Caco-2 (cell line): Measurements from ENCODE around the gene IFNA10. TPM values are rescaled to one million over a fixed set of nuclear protein-coding genes. Genes with fewer than 3 reads are reported as not detected.
"Not testable (repeated sequence)": the region's sequence is repeated elsewhere in the genome, so short reads cannot be mapped to it uniquely, and the experiment has no call there.

Source experiments
- BruUV-seq: library from RNA; stranded (reverse); fragments of 400-500 nt; replicated peaks from 2 replicates; lab custom pipeline; 2021; lab: Mats Ljungman, UMichigan
- CTCF ChIA-PET: fragments of 300-600 bp; sonication (Branson Sonifier 250); formaldehyde crosslinking; loops from one replicate; lab custom pipeline; 2022; ENCODE audit warnings: antibody characterized with exemption; lab: Charles Lee
- POLR2A ChIA-PET: fragments of 300-600 bp; sonication (Branson Sonifier 250); formaldehyde crosslinking; loops from one replicate; lab custom pipeline; 2022; ENCODE audit warnings: antibody characterized with exemption; lab: Charles Lee
- DNase-seq, 2 experiments: peaks; one replicate each; pipeline versions ENCODE4 v3.0.0 to v3.0.0-alpha.2; 2020 to 2022
- H3K27me3 ChIP-seq: replicated peaks from 2 replicates; pipeline ENCODE4 v1.6.0; 2011; ENCODE audit warnings: low read length; ENCODE audit not compliant: control insufficient read depth, insufficient read depth
- H3K36me3 ChIP-seq: 2 replicates; pipeline ENCODE4 v1.5.1; 2011; ENCODE audit warnings: low read length; ENCODE audit not compliant: control insufficient read depth, insufficient read depth
- H3K4me1 ChIP-seq: fragments of 250-450 bp; sonication (Bioruptor Pico); 2 replicates; pipeline ENCODE4 v1.5.1; 2020; ENCODE audit warnings: mild to moderate bottlenecking
- H3K4me3 ChIP-seq: 2 replicates; pipeline ENCODE4 v1.5.1; 2011; ENCODE audit warnings: low read depth, mild to moderate bottlenecking, control low read depth, low read length
- H3K9me3 ChIP-seq: fragments of 250-450 bp; sonication (Bioruptor Pico); 2 replicates; pipeline ENCODE4 v1.5.1; 2020; ENCODE audit warnings: mild to moderate bottlenecking, moderate library complexity
- H3K27ac Mint-ChIP-seq: one replicate; pipeline ENCODE4 v1.8.0; 2022; ENCODE audit warnings: mixed read lengths; ENCODE audit not compliant: unreplicated experiment
- H3K27me3 Mint-ChIP-seq: one replicate; pipeline ENCODE4 v1.8.0; 2022; ENCODE audit warnings: mixed read lengths; ENCODE audit not compliant: insufficient read depth, unreplicated experiment
- H3K36me3 Mint-ChIP-seq: one replicate; pipeline ENCODE4 v1.8.0; 2022; ENCODE audit warnings: mild to moderate bottlenecking, mixed read lengths; ENCODE audit not compliant: insufficient read depth, unreplicated experiment
- H3K4me1 Mint-ChIP-seq: one replicate; pipeline ENCODE4 v1.8.0; 2022; ENCODE audit warnings: low read depth, mixed read lengths; ENCODE audit not compliant: unreplicated experiment
- H3K4me3 Mint-ChIP-seq: one replicate; pipeline ENCODE4 v1.8.0; 2022; ENCODE audit warnings: mild to moderate bottlenecking, moderate library complexity, mixed read lengths; ENCODE audit not compliant: unreplicated experiment
- H3K9me3 Mint-ChIP-seq: one replicate; pipeline ENCODE4 v1.8.0; 2022; ENCODE audit warnings: mixed read lengths; ENCODE audit not compliant: unreplicated experiment
- CTCF ChIP-seq, 2 experiments: fragments of 200-600 bp in 1 of 2; IDR thresholded peaks; 1 replicate in 1 of 2; 2 replicates in 1 of 2; pipeline versions ENCODE4 v1.5.1 to v1.8.0; 2011 to 2022; ENCODE audit warnings: antibody characterized with exemption in 1 of 2, control low read depth in 1 of 2, inconsistent platforms in 1 of 2, low read depth in 1 of 2, low read length in 1 of 2, mild to moderate bottlenecking in 1 of 2, moderate library complexity in 1 of 2; ENCODE audit not compliant: insufficient read depth in 1 of 2, severe bottlenecking in 1 of 2, unreplicated experiment in 1 of 2
- intact Hi-C: fragments of 100-400 bp; cut with micrococcal nuclease; formaldehyde crosslinking; loops from one replicate; pipeline ENCODE4 v1.10.0; 2022; ENCODE audit not compliant: unreplicated experiment
- total RNA-seq: library from RNA; stranded (reverse); gene quantifications from 2 replicates; pipeline ENCODE4 v1.2.3, GENCODE V29; 2022

The IFNA10 gene
- total RNA-seq, 1 experiment from 2014 or later, result not detected

- H3K27ac Mint-ChIP-seq, H3K4me1 ChIP-seq, DNase-seq, H3K9me3 ChIP-seq, H3K9me3 Mint-ChIP-seq, POLR2A ChIA-PET, BruUV-seq, H3K36me3 Mint-ChIP-seq, H3K36me3 ChIP-seq, H3K4me3 ChIP-seq, H3K27me3 Mint-ChIP-seq, H3K27me3 ChIP-seq, H3K4me1 Mint-ChIP-seq, H3K4me3 Mint-ChIP-seq: not testable (repeated sequence)
- TF ChIP-seq CTCF (IDR thresholded peaks at IDR 0.05; ENCODE audit: insufficient read depth in 1 of 2, low read depth in 1 of 2, low read length in 1 of 2, severe bottlenecking in 1 of 2, unreplicated experiment in 1 of 2), result peak in 1 of 2 experiments; percentile 32
- intact Hi-C loops, result loop anchor here (10.0 kb wide), 1 partner anchor 241 kb away; no protein-coding TSS in a partner anchor
- CTCF ChIA-PET, result interaction anchor here (0.6 kb wide), 1 partner anchor 19 kb away, joined by 3 read pairs; no protein-coding TSS in a partner anchor
Measured at GRCh38 chr9:21213411-21214326, 6.7 kb upstream of the IFNA10 start.

- BruUV-seq, H3K27me3 ChIP-seq, H3K27me3 Mint-ChIP-seq, H3K4me3 ChIP-seq, H3K4me3 Mint-ChIP-seq, H3K36me3 Mint-ChIP-seq, POLR2A ChIA-PET, H3K36me3 ChIP-seq, DNase-seq, CTCF ChIA-PET, H3K9me3 Mint-ChIP-seq, H3K27ac Mint-ChIP-seq, H3K9me3 ChIP-seq, H3K4me1 Mint-ChIP-seq, H3K4me1 ChIP-seq: not testable (repeated sequence)
- intact Hi-C loops, result loop anchor here (10.0 kb wide), 1 partner anchor 243 kb away; no protein-coding TSS in a partner anchor
Measured at GRCh38 chr9:21212160-21212559, 5.2 kb upstream of the IFNA10 start.

GRCh38 chr9:21210782-21211181 lies 3.8 kb upstream of the IFNA10 start:
- H3K27ac Mint-ChIP-seq, H3K9me3 Mint-ChIP-seq, DNase-seq, CTCF ChIA-PET, H3K4me3 ChIP-seq, POLR2A ChIA-PET, H3K27me3 ChIP-seq, H3K4me1 Mint-ChIP-seq, H3K4me3 Mint-ChIP-seq, BruUV-seq, H3K9me3 ChIP-seq, H3K36me3 ChIP-seq, H3K27me3 Mint-ChIP-seq, H3K4me1 ChIP-seq, H3K36me3 Mint-ChIP-seq: not testable (repeated sequence)
- intact Hi-C loops, result loop anchor here (10.0 kb wide), 1 partner anchor 244 kb away; no protein-coding TSS in a partner anchor

- H3K9me3 ChIP-seq, result no peaks in the 10 kb centered on the region
- no TSS peak for BruUV-seq
- ChIA-PET CTCF (no interaction called here), POLR2A (no interaction called here)
- Mint-ChIP-seq H3K4me1 (no peaks in the 10 kb centered on the region), H3K27me3 (peaks cover 14% of the 10 kb centered on the region), H3K36me3 (no peaks in the 10 kb centered on the region), H3K9me3 (no peaks in the 10 kb centered on the region), H3K27ac (no peak overlapping the region), H3K4me3 (no peak overlapping the region)
- intact Hi-C loops, result loop anchor here (10.0 kb wide), 1 partner anchor 244 kb away; no protein-coding TSS in a partner anchor
- no peaks in the 10 kb centered on the region for H3K4me1 ChIP-seq
- TF ChIP-seq CTCF (IDR thresholded peaks at IDR 0.05; ENCODE audit: insufficient read depth in 1 of 2, low read depth in 1 of 2, low read length in 1 of 2, severe bottlenecking in 1 of 2, unreplicated experiment in 1 of 2), result no peak
- H3K27me3 ChIP-seq, result no peaks in the 10 kb centered on the region
- no peak overlapping the region for H3K4me3 ChIP-seq
- H3K36me3 ChIP-seq, result no peaks in the 10 kb centered on the region
- DNase-seq, result no peak
Measured at GRCh38 chr9:21210311-21210710, 3.4 kb upstream of the IFNA10 start.
